Stimulated activated memory B cell treated with anti-CD40 and anti-IgM and Interleukin-4, amounts not matched to agents 10 μg/mL and 1 μg/mL and 100 μg/mL, for 72 hours (primary cell): ENCODE measurements around the gene HOXA7.

ENCODE experiments used
- ATAC-seq: fragments of 150-1000 bp; cut with Tn5 transposase; 2 replicates; pipeline ENCODE4 v1.10.0; 2021
- H3K27ac Mint-ChIP-seq: one replicate; pipeline ENCODE4 v1.8.0; 2022; ENCODE audit warnings: mild to moderate bottlenecking, mixed read lengths
- H3K27me3 Mint-ChIP-seq: one replicate; pipeline ENCODE4 v1.8.0; 2022; ENCODE audit warnings: mixed read lengths
- H3K36me3 Mint-ChIP-seq: one replicate; pipeline ENCODE4 v1.8.0; 2022; ENCODE audit warnings: mixed read lengths
- H3K4me1 Mint-ChIP-seq: one replicate; pipeline ENCODE4 v1.8.0; 2022; ENCODE audit warnings: mixed read lengths
- H3K4me3 Mint-ChIP-seq: one replicate; pipeline ENCODE4 v1.8.0; 2022; ENCODE audit warnings: mild to moderate bottlenecking, moderate library complexity, mixed read lengths
- H3K9me3 Mint-ChIP-seq: one replicate; pipeline ENCODE4 v1.8.0; 2022; ENCODE audit warnings: mixed read lengths

The HOXA7 gene

GRCh38 chr7:27197137-27198042, 40.9 kb upstream of the HOXA7 start:
- no peaks in the 10 kb centered on the region for H3K36me3 Mint-ChIP-seq
- ATAC-seq: no peak
- H3K9me3 Mint-ChIP-seq: no peaks in the 10 kb centered on the region
- H3K4me1 Mint-ChIP-seq: peaks cover 35% of the 10 kb centered on the region
- no peak overlapping the region for H3K27ac Mint-ChIP-seq
- no peak overlapping the region for H3K4me3 Mint-ChIP-seq
- peaks cover 69% of the 10 kb centered on the region for H3K27me3 Mint-ChIP-seq

GRCh38 chr7:27196287-27196767, 39.9 kb upstream of the HOXA7 start:
- Mint-ChIP-seq H3K4me1 (peaks cover 26% of the 10 kb centered on the region), H3K9me3 (no peaks in the 10 kb centered on the region), H3K27ac (no peak overlapping the region), H3K36me3 (no peaks in the 10 kb centered on the region), H3K4me3 (no peak overlapping the region), H3K27me3 (peaks cover 69% of the 10 kb centered on the region)
- no peak for ATAC-seq

DNA sequence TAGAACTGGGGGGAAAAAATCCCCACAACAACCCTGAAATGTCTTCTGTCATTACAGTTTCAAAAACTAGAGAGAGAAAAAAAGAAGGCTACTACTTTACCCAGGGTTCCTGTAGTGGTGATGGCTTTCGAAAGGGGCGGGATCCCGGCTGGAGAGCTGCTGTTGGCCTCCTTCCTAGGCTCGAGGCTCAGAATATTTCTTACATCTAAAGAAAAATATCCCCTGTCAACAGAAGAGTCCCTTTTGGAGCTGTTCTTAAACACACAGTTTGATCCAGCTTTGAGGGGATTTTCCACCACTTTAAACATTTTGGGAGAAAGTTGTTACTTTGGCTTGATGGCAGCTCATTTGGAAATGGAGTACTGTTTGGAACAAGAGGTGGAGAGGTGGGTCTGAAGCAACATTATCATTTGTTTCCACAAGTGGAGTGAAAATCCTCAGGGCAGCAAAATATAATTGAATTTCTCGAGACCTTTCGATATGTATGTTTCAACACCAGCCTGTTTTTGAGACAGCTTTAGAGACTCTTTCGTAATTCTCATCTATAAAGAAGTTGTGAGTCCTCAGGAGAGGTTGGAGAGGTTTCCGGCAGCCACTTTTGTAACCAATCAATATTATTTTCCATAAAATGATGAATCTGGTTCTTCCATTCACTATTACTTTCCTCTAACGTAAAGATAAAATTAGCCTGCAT, 38.4 kb upstream of the HOXA7 start:
- Mint-ChIP-seq H3K9me3 (no peaks in the 10 kb centered on the region), H3K4me3 (no peak overlapping the region), H3K27ac (no peak overlapping the region), H3K4me1 (peaks cover 11% of the 10 kb centered on the region), H3K27me3 (peaks cover 69% of the 10 kb centered on the region), H3K36me3 (no peaks in the 10 kb centered on the region)
- ATAC-seq: no peak

DNA sequence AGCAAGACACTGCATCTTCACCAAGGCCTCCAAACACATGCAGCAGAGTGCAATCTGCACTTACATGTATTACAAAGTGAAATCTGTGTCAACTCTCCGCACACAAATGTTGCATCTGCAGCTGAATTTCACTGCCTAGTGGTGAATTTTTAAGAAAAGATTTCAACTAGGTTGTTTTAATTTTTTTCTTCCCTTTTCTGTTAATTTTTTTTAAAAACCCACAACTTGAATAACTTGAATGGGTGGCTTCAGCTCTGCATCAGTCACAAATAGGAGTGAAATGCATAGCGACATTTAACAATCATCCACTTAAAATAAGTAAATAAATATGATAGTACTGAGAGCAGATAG, 37.5 kb upstream of the HOXA7 start:
- H3K4me1 Mint-ChIP-seq: peaks cover 13% of the 10 kb centered on the region
- H3K27ac Mint-ChIP-seq: no peak overlapping the region
- no peaks in the 10 kb centered on the region for H3K9me3 Mint-ChIP-seq
- peaks cover 71% of the 10 kb centered on the region for H3K27me3 Mint-ChIP-seq
- H3K36me3 Mint-ChIP-seq: no peaks in the 10 kb centered on the region
- no peak for ATAC-seq
- no peak overlapping the region for H3K4me3 Mint-ChIP-seq

- H3K36me3 Mint-ChIP-seq: no peaks in the 10 kb centered on the region
Observed at GRCh38 chr7:27193335-27194001, 37.0 kb upstream of the HOXA7 start.

DNA sequence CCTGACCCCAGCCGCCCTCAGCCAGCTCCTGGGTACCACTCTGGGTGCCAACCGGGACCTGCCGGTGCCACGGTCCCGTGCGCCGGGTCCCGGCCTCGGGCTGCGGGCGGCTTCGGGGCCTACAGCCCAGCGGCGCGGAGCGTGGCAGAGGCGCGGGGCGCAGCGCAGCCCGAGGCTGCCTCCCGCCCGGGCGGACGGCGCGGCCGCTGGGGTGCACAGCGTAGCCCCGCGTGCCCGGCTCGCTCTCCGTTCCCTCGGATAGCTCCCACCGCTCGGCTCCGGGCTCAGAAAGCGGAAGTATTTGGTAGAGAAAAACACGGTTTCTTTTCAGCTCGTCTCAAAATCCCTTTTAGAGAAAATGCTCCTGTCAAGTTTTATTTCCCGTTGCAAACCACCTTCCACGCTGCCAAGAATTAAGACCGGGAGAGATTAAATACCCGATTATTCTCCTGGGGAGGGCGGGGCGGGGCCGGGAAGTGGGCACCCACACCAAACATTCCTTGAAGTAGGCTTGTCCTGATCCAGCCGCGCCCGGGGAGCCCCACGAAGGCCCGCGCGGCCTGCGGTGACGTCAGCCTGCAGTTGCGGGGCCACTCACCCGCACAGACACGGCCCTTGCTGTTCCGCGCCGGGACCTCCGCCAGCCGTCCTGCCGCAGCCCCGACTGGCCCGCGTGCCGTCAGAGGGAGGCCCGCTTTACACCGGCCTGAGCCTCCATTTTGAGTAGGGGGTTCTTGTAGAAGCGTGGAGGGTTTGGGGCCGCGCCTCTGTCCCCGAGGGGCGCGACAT, 36.3 kb upstream of the HOXA7 start:
- Mint-ChIP-seq H3K36me3 (no peaks in the 10 kb centered on the region), H3K9me3 (no peaks in the 10 kb centered on the region), H3K27ac (no peak overlapping the region), H3K27me3 (peaks cover 71% of the 10 kb centered on the region), H3K4me3 (no peak overlapping the region), H3K4me1 (peaks cover 17% of the 10 kb centered on the region)
- ATAC-seq: peak; percentile 51

More at GRCh38 chr7:27193335-27194001, 37.0 kb upstream of the HOXA7 start:
- Mint-ChIP-seq H3K4me3 (no peak overlapping the region), H3K9me3 (no peaks in the 10 kb centered on the region), H3K27me3 (peaks cover 71% of the 10 kb centered on the region), H3K4me1 (peaks cover 13% of the 10 kb centered on the region), H3K27ac (no peak overlapping the region)
- no peak for ATAC-seq

GRCh38 chr7:27191833-27192545, 35.5 kb upstream of the HOXA7 start:
- Mint-ChIP-seq H3K27ac (no peak overlapping the region), H3K36me3 (no peaks in the 10 kb centered on the region), H3K4me3 (no peak overlapping the region), H3K27me3 (peaks cover 72% of the 10 kb centered on the region), H3K9me3 (no peaks in the 10 kb centered on the region), H3K4me1 (peaks cover 18% of the 10 kb centered on the region)
- no peak for ATAC-seq

DNA sequence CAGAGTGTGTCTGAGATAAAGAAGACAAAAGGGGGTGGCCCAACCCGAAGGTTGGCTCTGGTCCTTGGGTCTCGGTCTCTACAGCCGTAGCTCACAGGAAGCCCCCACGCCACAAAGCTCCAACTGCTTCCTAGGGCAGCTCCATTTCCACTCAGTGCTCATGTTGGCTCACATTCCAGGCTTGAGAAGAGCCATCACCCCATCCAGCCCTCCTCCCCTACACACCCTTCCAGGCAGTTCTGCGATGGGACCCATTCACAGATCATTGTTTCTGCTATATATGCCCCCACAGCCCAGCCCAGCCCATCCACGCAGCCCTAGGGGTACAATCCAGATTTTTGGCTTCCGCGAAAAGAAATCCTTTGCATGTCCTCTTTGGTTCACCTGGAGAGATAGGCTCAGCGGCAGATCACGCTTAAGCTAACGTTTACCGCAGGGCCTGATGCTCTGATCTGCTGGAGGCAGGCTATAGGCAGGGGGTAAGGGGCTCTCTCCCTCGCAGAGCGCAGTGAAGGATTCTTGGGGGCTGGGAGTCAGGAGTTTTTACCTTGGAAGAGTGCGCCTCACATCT, 34.8 kb upstream of the HOXA7 start:
- Mint-ChIP-seq H3K36me3 (no peaks in the 10 kb centered on the region), H3K27ac (no peak overlapping the region), H3K9me3 (no peaks in the 10 kb centered on the region), H3K4me1 (peaks cover 18% of the 10 kb centered on the region), H3K4me3 (no peak overlapping the region), H3K27me3 (peaks cover 79% of the 10 kb centered on the region)
- ATAC-seq: no peak

DNA sequence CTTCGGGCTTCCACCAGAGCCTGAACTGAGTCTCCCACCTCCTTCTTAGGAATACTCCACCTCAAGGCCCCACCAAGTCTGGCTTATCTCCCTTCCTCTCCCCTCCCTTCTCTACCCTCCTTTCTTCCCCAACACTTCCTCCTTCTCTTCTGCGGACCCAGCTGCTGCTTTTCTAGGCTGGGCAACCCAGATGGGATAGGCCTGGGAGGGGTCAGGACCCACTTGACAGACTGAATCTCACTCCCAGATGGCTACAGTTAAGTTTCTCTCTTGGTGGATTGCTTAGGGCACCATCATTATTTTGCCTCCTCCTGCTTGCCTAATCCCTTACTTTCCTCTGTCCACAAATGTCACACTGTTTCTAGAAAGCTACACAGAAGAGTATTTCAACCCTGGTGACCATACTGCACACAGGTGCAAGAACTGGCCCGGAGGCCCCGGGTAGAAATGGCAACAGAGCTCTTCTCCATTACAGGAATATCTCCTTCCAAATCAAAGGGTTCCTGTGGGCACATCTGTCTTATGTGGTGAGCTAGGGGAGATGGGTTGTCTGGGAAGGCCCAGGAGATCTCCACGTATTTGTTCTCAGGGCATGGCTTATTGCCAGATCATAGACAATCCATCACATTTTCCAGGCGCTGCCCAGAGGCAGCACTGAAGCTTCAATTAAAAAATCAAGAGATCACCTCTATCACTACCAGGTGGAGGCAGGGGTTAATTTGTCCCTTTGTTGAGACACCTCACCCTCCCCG, 33.7 kb upstream of the HOXA7 start:
- Mint-ChIP-seq H3K27ac (no peak overlapping the region), H3K27me3 (peaks cover 90% of the 10 kb centered on the region), H3K36me3 (no peaks in the 10 kb centered on the region), H3K4me3 (no peak overlapping the region), H3K9me3 (no peaks in the 10 kb centered on the region), H3K4me1 (peaks cover 18% of the 10 kb centered on the region)
- ATAC-seq: no peak

- Mint-ChIP-seq H3K27ac (no peak overlapping the region), H3K27me3 (peaks cover 92% of the 10 kb centered on the region), H3K9me3 (no peaks in the 10 kb centered on the region), H3K36me3 (no peaks in the 10 kb centered on the region), H3K4me3 (no peak overlapping the region), H3K4me1 (peaks cover 24% of the 10 kb centered on the region)
- no peak for ATAC-seq
Observed at GRCh38 chr7:27189295-27189996, 33.0 kb upstream of the HOXA7 start.

DNA sequence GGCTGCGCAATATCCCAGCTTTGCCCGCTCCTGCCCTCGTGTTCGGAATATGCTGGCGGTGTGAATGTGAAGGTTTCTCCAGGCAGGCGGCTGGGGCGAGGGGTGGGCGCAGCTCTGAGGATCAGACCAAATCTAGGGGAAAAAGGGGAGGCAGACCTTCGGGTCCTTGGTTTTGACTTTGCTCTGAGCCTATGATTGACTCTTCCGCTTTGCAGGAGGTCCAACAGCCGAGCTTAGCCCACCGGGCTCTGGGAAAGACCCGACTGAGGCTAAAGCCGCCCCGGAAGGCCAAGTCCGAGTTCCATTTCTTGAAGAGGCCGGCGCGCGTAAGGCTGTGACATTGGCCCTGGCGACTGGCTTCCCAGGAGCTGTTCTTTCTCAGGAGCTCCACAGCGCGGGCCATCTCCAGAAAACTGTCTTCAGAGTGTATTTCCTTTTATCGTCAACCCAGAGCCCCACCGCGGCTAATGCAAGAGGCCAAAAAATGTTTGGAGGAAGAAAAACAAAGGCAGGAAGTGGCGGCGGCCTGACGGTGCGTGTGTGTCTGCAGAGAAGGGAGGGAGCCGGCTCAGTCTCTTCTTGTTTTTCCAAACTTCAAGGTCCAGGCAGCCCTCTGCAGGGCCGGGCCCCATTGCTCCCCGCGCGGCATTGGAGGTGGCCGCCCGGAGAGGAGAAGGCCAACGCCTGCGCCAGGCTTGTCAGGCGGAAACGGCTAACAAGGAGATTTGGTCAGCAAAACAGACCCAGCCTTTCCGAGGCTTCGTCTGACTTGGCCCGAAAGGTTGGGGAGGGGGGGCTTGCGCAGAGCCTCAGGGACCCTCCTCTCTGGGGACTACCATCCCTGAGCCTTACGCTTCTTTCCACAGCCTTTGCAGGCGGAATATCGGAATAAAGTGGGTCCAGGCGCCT, 32.2 kb upstream of the HOXA7 start:
- H3K9me3 Mint-ChIP-seq: no peaks in the 10 kb centered on the region
- H3K27me3 Mint-ChIP-seq: peaks cover 91% of the 10 kb centered on the region
- ATAC-seq: no peak
- peak overlapping the region; percentile 52 for H3K4me3 Mint-ChIP-seq
- no peaks in the 10 kb centered on the region for H3K36me3 Mint-ChIP-seq
- peaks cover 24% of the 10 kb centered on the region for H3K4me1 Mint-ChIP-seq
- H3K27ac Mint-ChIP-seq: no peak overlapping the region
